M059J (cell line): Measurements from ENCODE around the gene ZNF555. TPM values are rescaled to one million over a fixed set of nuclear protein-coding genes. Genes with fewer than 3 reads are reported as not detected.

Experiments used
- total RNA-seq: library from RNA; depleted of rRNA; stranded (reverse); fragments of >200 nt; shearing (Covaris generic); gene quantifications from 2 replicates; pipeline ENCODE4 v1.2.3, GENCODE V29; 2014; rRNA removed

Gene ZNF555
- total RNA-seq, 1 experiment from 2014 or later: 8.7 TPM

Other genes starting within 250 kb of the ZNF555 start
- 0.12 TPM in 1 of 2 replicates, not detected in the other for gene GNG7, start 138.8 kb upstream of the ZNF555 start, total RNA-seq
- gene DIRAS1, start 120.1 kb upstream of the ZNF555 start, total RNA-seq: 1.2 and 1.6 TPM in 2 replicates
- 73.7 and 80.4 TPM in 2 replicates for gene SLC39A3, start 101.5 kb upstream of the ZNF555 start, total RNA-seq
- gene SGTA, start 58.2 kb upstream of the ZNF555 start, total RNA-seq: 60.4 and 87.9 TPM in 2 replicates
- gene THOP1, start 56.0 kb upstream of the ZNF555 start, total RNA-seq: 61.7 and 134 TPM in 2 replicates
- gene ZNF554, start 21.6 kb upstream of the ZNF555 start, total RNA-seq: 4.6 and 4.9 TPM in 2 replicates
- gene ZNF556, start 25.9 kb downstream of the ZNF555 start, total RNA-seq: 0.52 TPM in 1 of 2 replicates, not detected in the other
- 5.0 and 8.4 TPM in 2 replicates for gene ZNF57, start 59.5 kb downstream of the ZNF555 start, total RNA-seq
- 4.9 and 7.6 TPM in 2 replicates for gene ZNF77, start 103.5 kb downstream of the ZNF555 start, total RNA-seq
- 0.10 and 2.8 TPM in 2 replicates for gene TLE6, start 136.1 kb downstream of the ZNF555 start, total RNA-seq
- not detected in 2 replicates for gene TLE2, start 187.8 kb downstream of the ZNF555 start, total RNA-seq
- gene TLE5, start 221.0 kb downstream of the ZNF555 start, total RNA-seq: 186 and 200 TPM in 2 replicates